ENCODE measurements around the gene TNFAIP8L3.

DNA sequence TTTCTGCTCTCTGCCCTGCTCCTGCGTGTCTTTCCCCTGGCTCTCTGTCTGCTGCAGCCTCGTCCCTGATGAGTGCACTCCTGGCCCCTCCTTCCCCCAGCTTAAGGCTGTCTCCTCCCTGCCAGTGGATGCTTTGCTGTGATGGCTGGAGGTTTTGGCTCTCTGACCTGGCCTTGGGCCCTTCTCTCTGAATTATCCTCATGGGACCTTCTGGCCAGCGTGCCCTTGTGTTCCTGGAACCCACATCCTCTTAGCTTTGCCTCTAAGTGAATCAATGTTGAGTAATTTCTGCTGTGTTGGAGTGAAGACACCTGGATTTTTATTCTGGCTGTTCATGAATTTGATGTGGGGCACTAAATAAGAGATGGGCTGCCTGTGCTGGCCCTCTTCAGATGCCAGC is 9.8 kb upstream of the TNFAIP8L3 start:
- TF ChIP-seq, protein P1, sequence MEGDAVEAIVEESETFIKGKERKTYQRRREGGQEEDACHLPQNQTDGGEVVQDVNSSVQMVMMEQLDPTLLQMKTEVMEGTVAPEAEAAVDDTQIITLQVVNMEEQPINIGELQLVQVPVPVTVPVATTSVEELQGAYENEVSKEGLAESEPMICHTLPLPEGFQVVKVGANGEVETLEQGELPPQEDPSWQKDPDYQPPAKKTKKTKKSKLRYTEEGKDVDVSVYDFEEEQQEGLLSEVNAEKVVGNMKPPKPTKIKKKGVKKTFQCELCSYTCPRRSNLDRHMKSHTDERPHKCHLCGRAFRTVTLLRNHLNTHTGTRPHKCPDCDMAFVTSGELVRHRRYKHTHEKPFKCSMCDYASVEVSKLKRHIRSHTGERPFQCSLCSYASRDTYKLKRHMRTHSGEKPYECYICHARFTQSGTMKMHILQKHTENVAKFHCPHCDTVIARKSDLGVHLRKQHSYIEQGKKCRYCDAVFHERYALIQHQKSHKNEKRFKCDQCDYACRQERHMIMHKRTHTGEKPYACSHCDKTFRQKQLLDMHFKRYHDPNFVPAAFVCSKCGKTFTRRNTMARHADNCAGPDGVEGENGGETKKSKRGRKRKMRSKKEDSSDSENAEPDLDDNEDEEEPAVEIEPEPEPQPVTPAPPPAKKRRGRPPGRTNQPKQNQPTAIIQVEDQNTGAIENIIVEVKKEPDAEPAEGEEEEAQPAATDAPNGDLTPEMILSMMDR (IDR thresholded peaks at IDR 0.05): no peak
- no peak for TF ChIP-seq POLR2A (IDR thresholded peaks at IDR 0.05)

All from Peyer's patch (tissue), 4 donors.